CD4-positive, alpha-beta T cell (primary cell): ENCODE results near the gene METTL4. TPM values are rescaled to one million over a fixed set of nuclear protein-coding genes. Genes with fewer than 3 reads are reported as not detected.

ENCODE experiments used
- ATAC-seq: fragments of 200-7000 bp; cut with Tn5 transposase; one replicate; pipeline ENCODE4 v1.10.0; 2022; ENCODE audit warnings: mild to moderate bottlenecking; ENCODE audit not compliant: poor library complexity
- CTCF ChIA-PET: fragments of 350-600 bp; sonication (Branson Sonifier 250); formaldehyde crosslinking; loops from one replicate; lab custom pipeline; 2021; ENCODE audit warnings: antibody characterized with exemption, inconsistent platforms; lab: Charles Lee
- POLR2A ChIA-PET: fragments of 350-600 bp; sonication (Branson Sonifier 250); formaldehyde crosslinking; loops from one replicate; lab custom pipeline; 2021; ENCODE audit warnings: antibody characterized with exemption, inconsistent platforms; lab: Charles Lee
- DNase-seq, 14 experiments: peaks; one replicate each; pipeline ENCODE4 v3.0.0-alpha.2; 2013 to 2020; ENCODE audit warnings: mixed read lengths in 2 of 14
- H3K27ac ChIP-seq, 2 donors: one replicate each; pipeline versions ENCODE4 v1.5.1 to v1.7.0; 2013; ENCODE audit warnings: low read length in 2 of 2, low read depth in 1 of 2, mild to moderate bottlenecking in 1 of 2
- H3K27me3 ChIP-seq, 2 experiments: 1 replicate in 1 of 2; 2 replicates in 1 of 2; pipeline versions ENCODE4 v1.6.1 to v1.7.0; 2013; ENCODE audit warnings: low read length in 2 of 2, control low read depth in 1 of 2, mild to moderate bottlenecking in 1 of 2, moderate library complexity in 1 of 2; ENCODE audit not compliant: insufficient read depth in 2 of 2, control insufficient read depth in 1 of 2
- H3K36me3 ChIP-seq: one replicate; pipeline ENCODE4 v1.6.1; 2013; ENCODE audit warnings: low read length, control low read depth; ENCODE audit not compliant: insufficient read depth
- H3K4me1 ChIP-seq: one replicate; pipeline ENCODE4 v1.6.1; 2013; ENCODE audit warnings: low read length, control low read depth; ENCODE audit not compliant: insufficient read depth
- H3K4me3 ChIP-seq: one replicate; pipeline ENCODE4 v1.5.1; 2013; ENCODE audit warnings: mild to moderate bottlenecking, low read length, moderate library complexity
- H3K9me3 ChIP-seq, 2 experiments: 1 replicate in 1 of 2; 2 replicates in 1 of 2; pipeline versions ENCODE4 v1.6.1 to v1.7.0; 2013; ENCODE audit warnings: low read length in 2 of 2, mild to moderate bottlenecking in 2 of 2, control low read depth in 1 of 2, moderate library complexity in 1 of 2; ENCODE audit not compliant: control insufficient read depth in 1 of 2, insufficient read depth in 1 of 2
- H3K27ac Mint-ChIP-seq: one replicate; pipeline ENCODE4 v1.8.0; 2020; ENCODE audit warnings: mixed read lengths
- H3K27me3 Mint-ChIP-seq: one replicate; pipeline ENCODE4 v1.8.0; 2021; ENCODE audit warnings: mixed read lengths
- H3K36me3 Mint-ChIP-seq: one replicate; pipeline ENCODE4 v1.8.0; 2021; ENCODE audit warnings: low read depth, mixed read lengths
- H3K4me1 Mint-ChIP-seq: one replicate; pipeline ENCODE4 v1.8.0; 2021; ENCODE audit warnings: low read depth, mixed read lengths
- H3K4me3 Mint-ChIP-seq: one replicate; pipeline ENCODE4 v1.8.0; 2020; ENCODE audit warnings: mild to moderate bottlenecking, mixed read lengths
- H3K9me3 Mint-ChIP-seq: one replicate; pipeline ENCODE4 v1.8.0; 2020; ENCODE audit warnings: mixed read lengths
- CTCF ChIP-seq: fragments of 200-600 bp; IDR thresholded peaks from one replicate; pipeline ENCODE4 v1.8.0; 2022; ENCODE audit warnings: antibody characterized with exemption, mild to moderate bottlenecking
- intact Hi-C, 2 experiments: fragments of 100-400 bp; cut with DNase I in 1 of 2; cut with micrococcal nuclease in 1 of 2; formaldehyde crosslinking; loops; one replicate each; pipeline versions ENCODE4 v1.15.1 to v1.9.0; 2023 to 2025; cut with DNase I, micrococcal nuclease
- total RNA-seq, 174 experiments: library from RNA in 2 of 174; stranded (reverse) in 2 of 174; gene quantifications; one replicate each; pipeline ENCODE4 v1.2.3 and lab custom pipeline; 2021 to 2026

Gene METTL4
- total RNA-seq, 2 experiments from 2014 or later = 6.5 to 10.4 TPM

GRCh38 chr18:2532797-2533196 is 38.5 kb downstream of the METTL4 start:
- CTCF ChIA-PET = no interaction called here
- Histone ChIP-seq H3K4me3 (no peak overlapping the region), H3K27ac (no peak overlapping the region), H3K9me3 (no peaks in the 10 kb centered on the region), H3K27me3 (no peaks in the 10 kb centered on the region), H3K4me1 (no peaks in the 10 kb centered on the region), H3K36me3 (peaks cover 4% of the 10 kb centered on the region)
- Mint-ChIP-seq H3K27ac (no peak overlapping the region), H3K9me3 (no peaks in the 10 kb centered on the region), H3K4me1 (no peaks in the 10 kb centered on the region), H3K27me3 (no peaks in the 10 kb centered on the region), H3K36me3 (peaks cover 67% of the 10 kb centered on the region), H3K4me3 (no peak overlapping the region)
- ATAC-seq = no peak
- DNase-seq = no peak
- no peak for TF ChIP-seq CTCF
- POLR2A ChIA-PET = no interaction called here
- intact Hi-C loops = no loop called here

GRCh38 chr18:2531751-2532150 is 39.6 kb downstream of the METTL4 start:
- no peaks in the 10 kb centered on the region for H3K4me1 ChIP-seq
- Mint-ChIP-seq H3K27me3 (no peaks in the 10 kb centered on the region), H3K36me3 (peaks cover 57% of the 10 kb centered on the region), H3K4me3 (no peak overlapping the region), H3K4me1 (no peaks in the 10 kb centered on the region), H3K27ac (no peak overlapping the region), H3K9me3 (no peaks in the 10 kb centered on the region)
- no peak for DNase-seq
- no peak overlapping the region for H3K4me3 ChIP-seq
- ChIA-PET CTCF (no interaction called here), POLR2A (no interaction called here)
- H3K36me3 ChIP-seq = no peaks in the 10 kb centered on the region
- no peaks in the 10 kb centered on the region for H3K27me3 ChIP-seq
- intact Hi-C loops = no loop called here
- no peak for TF ChIP-seq CTCF
- H3K27ac ChIP-seq = no peak overlapping the region
- no peaks in the 10 kb centered on the region for H3K9me3 ChIP-seq
- no peak for ATAC-seq

- Histone ChIP-seq H3K27me3 (no peaks in the 10 kb centered on the region), H3K4me1 (no peaks in the 10 kb centered on the region), H3K36me3 (no peaks in the 10 kb centered on the region), H3K9me3 (no peaks in the 10 kb centered on the region), H3K27ac (no peak overlapping the region), H3K4me3 (no peak overlapping the region)
- TF ChIP-seq CTCF = no peak
- no peak for ATAC-seq
- CTCF ChIA-PET = no interaction called here
- no peaks in the 10 kb centered on the region for H3K9me3 Mint-ChIP-seq
- H3K4me1 Mint-ChIP-seq = no peaks in the 10 kb centered on the region
- intact Hi-C loops = no loop called here
- H3K4me3 Mint-ChIP-seq = no peak overlapping the region
- no peak overlapping the region for H3K27ac Mint-ChIP-seq
- no peaks in the 10 kb centered on the region for H3K27me3 Mint-ChIP-seq
- peaks cover 34% of the 10 kb centered on the region for H3K36me3 Mint-ChIP-seq
- no peak for DNase-seq
- POLR2A ChIA-PET = no interaction called here
Observed at GRCh38 chr18:2529154-2529553, 42.2 kb downstream of the METTL4 start.
